Measurements from ENCODE around the gene NKX6-2.

DNA sequence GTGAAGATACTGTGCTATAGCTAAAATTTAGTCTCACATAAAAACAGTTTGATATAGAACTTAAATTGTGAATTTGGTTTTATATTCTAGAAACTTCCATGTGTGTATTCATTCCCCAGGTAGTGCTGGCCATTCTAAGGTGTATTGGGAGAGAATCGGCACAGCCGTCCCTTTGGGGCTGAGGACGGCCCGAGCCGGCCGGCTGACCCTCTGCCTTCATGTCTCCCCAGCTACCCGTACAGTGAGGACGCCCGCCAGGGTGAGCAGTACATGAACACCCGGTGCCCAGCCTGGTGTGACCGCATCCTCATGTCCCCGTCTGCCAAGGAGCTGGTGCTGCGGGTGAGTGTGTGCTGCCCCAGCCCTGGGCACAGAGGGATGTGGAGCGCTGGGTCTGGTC is 8.5 kb downstream of the NKX6-2 start:
- TF ChIP-seq EZH2 (IDR thresholded peaks at IDR 0.05; ENCODE audit: low read length): no peak
- TF ChIP-seq, protein P1, sequence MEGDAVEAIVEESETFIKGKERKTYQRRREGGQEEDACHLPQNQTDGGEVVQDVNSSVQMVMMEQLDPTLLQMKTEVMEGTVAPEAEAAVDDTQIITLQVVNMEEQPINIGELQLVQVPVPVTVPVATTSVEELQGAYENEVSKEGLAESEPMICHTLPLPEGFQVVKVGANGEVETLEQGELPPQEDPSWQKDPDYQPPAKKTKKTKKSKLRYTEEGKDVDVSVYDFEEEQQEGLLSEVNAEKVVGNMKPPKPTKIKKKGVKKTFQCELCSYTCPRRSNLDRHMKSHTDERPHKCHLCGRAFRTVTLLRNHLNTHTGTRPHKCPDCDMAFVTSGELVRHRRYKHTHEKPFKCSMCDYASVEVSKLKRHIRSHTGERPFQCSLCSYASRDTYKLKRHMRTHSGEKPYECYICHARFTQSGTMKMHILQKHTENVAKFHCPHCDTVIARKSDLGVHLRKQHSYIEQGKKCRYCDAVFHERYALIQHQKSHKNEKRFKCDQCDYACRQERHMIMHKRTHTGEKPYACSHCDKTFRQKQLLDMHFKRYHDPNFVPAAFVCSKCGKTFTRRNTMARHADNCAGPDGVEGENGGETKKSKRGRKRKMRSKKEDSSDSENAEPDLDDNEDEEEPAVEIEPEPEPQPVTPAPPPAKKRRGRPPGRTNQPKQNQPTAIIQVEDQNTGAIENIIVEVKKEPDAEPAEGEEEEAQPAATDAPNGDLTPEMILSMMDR (optimal IDR thresholded peaks at IDR 0.05 in 1 of 3, IDR thresholded peaks at IDR 0.05 in 1 of 3, conservative IDR thresholded peaks at IDR 0.05 in 1 of 3; ENCODE audit: extremely low read depth in 1 of 3, insufficient read depth in 2 of 3, low read length in 3 of 3): no peak
